HuH-7 (cell line): ENCODE results near the gene TBC1D1.
"Not testable (repeated sequence)": the region's sequence is repeated elsewhere in the genome, so short reads cannot be mapped to it uniquely, and the experiment has no call there.

Experiments used
- DNase-seq: peaks from one replicate; pipeline ENCODE4 v3.0.0; 2011; ENCODE audit warnings: low spot score

TBC1D1 gene

DNA sequence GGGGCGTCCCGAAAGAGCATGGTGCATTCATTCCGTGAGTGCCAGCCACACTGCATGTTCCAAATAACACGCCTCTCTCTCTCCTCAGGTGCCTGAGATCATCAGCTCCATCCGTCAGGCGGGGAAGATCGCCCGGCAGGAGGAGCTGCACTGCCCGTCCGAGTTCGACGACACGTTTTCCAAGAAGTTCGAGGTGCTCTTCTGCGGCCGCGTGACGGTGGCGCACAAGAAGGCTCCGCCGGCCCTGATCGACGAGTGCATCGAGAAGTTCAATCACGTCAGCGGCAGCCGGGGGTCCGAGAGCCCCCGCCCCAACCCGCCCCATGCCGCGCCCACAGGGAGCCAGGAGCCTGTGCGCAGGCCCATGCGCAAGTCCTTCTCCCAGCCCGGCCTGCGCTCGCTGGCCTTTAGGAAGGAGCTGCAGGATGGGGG lies 123.6 kb downstream of the TBC1D1 start:
- DNase-seq: no peak

GRCh38 chr4:38015886-38016515 lies 125.1 kb downstream of the TBC1D1 start:
- DNase-seq: no peak

- DNase-seq: no peak
Observed at GRCh38 chr4:38016698-38017097, 125.8 kb downstream of the TBC1D1 start.

DNA sequence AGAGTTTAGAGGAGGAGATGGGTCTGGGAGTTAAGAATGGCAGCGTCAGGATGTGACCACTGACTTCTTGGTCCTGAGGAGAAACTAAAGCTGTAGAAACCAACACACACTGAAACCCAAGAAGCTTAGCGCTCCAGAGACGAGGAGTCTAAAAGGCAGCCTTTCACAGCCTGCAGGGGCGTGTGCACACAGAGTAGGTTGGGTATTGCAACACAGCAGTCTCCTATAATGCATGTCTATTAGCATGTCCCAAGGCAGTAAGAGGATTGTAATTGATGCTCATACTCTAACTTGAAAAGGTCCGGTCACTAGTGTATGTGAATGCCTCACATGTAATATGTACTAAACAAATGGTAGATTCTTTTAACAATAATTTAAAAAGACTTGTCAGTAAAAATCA lies 126.7 kb downstream of the TBC1D1 start:
- DNase-seq: peak; percentile 51

GRCh38 chr4:38020386-38020785 lies 129.5 kb downstream of the TBC1D1 start:
- no peak for DNase-seq

DNA sequence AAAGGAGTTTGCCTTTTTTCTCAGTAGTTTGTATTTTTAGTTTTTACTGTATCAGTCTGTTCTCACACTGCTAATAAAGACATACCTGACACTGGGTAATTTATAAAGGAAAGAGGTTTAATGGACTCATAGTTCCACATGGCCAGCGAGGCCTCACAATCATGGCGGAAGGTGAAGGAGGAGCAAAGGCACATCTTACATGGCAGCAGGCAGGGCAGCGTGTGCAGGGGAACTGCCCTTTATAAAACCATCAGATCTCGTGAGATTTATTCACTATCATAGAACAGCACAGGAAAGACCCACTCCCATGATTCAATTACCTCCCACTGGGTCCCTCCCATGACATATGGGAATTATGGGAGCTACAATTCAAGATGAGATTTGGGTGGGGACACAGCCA lies 130.1 kb downstream of the TBC1D1 start:
- DNase-seq: not testable (repeated sequence)

GRCh38 chr4:38021751-38022150 lies 130.9 kb downstream of the TBC1D1 start:
- DNase-seq: no peak

DNA sequence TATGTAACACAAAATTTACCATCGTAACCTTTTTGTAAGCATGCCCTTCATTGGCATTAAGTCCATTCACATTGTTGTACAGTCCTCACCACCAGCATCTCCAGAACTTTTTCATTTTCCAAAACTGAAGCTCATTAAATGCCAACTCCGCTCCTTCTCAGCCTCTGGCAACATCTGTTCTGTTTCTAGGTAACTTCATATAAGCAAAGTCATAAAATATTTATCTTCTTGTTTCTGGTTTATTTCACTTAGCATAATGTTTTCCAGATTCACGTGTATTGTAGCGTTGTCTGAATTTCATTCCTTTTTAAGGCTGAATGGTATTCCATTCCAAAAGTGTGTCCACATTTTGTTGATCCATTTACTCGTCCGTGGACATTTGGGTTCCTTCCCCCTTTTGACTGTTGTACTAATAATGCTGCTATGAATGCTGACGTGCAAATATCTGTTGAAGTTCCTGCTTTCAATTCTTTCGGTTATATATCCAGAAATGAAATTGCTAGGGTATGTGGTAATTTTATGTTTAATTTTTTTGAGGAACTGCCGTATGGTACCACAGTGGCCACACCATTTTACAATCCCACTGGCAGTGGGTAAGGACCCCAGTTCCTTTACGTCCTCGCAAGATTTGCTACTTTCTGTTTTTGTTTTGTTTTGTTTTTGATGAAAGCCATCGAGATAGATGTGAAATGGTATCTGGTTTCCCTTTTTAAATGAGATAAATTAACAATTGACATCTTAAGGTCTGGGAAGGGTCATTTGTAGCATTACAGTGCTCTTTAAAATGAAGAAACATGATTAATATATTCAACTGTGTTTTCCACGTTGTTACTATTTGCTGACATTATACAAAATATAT lies 132.7 kb downstream of the TBC1D1 start:
- DNase-seq: no peak

GRCh38 chr4:38024206-38024509 lies 133.3 kb downstream of the TBC1D1 start:
- DNase-seq: no peak

- no peak for DNase-seq
Observed at GRCh38 chr4:38025665-38026064, 134.8 kb downstream of the TBC1D1 start.

DNA sequence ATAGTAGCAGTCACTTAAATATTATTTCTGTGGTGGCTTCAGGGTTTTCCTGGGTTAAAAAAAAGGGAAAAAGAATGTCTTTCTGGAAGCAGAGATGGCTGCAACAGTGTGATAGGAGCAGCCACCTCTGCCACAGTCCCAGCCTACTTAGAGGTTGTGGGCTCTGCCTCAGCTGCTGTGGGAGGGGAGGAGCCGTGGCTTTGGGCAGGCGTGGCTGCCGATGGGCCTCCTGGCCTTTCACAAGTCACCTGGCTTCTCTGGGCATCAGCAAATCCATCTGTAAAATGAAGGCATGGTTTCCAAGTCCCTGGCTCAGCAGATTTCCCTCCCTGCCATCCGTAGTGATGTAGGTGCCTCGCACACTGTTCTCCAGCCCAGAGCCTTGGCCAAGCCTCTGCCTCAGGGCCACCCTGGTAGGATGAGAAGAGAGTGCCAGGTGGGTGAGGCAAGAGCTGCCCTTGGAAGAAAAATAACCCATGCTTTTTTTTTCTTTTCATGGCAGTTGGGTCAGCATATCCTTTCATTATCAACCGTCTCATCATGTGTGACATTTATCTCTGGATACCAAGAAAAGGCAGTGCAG lies 135.4 kb downstream of the TBC1D1 start:
- DNase-seq: no peak

GRCh38 chr4:38030023-38030422 lies 139.1 kb downstream of the TBC1D1 start:
- no peak for DNase-seq

- DNase-seq: peak; percentile 53
Observed at GRCh38 chr4:38034986-38035882, 144.3 kb downstream of the TBC1D1 start.

DNA sequence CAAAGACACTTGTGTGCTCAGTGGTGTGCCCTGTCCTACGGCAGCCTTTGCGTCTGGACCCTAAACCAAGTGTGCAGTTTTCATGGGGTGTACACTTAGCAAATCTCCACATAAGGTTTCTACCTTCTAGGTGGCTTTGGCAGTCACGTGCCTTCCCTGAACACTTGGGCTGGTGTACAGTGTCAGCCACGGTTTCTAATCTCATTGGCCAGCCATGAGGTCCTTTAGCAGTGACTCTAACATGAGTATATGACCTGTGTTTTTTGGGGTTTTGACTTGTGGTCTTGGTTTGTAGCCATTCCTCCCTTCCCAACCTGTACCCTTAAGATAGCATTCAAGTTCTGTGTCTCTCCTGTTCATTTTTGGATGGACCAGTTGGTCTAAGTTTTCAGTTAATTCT lies 145.7 kb downstream of the TBC1D1 start:
- DNase-seq: no peak

DNA sequence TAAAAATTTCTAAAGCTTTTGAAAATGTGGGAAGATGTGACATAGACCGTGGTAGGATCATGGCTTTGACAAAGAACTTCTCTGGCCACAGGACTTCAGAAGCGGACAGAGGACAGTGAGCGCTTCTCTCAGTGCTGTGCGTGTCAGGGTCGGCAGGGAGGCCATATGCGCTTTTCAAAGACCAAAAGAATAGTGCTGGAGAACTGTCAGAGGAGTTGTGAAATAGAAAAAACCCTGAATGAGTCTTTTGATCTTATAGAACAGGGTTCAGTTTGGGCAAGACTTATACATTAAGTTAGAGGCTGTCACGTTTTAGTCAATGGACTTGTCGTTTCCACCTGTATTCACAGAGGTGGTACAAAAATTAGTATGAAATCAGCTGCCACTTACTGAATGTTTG lies 146.7 kb downstream of the TBC1D1 start:
- no peak for DNase-seq

GRCh38 chr4:38040619-38041018 lies 149.7 kb downstream of the TBC1D1 start:
- DNase-seq: no peak

- DNase-seq: no peak
Observed at GRCh38 chr4:38044060-38044459, 153.2 kb downstream of the TBC1D1 start.

GRCh38 chr4:38045289-38045988 lies 154.6 kb downstream of the TBC1D1 start:
- DNase-seq: no peak

- no peak for DNase-seq
Observed at GRCh38 chr4:38046727-38047489, 156.0 kb downstream of the TBC1D1 start.

- no peak for DNase-seq
Observed at GRCh38 chr4:38049545-38050170, 158.8 kb downstream of the TBC1D1 start.
